Tibial nerve (tissue), 4 donors: Measurements from ENCODE around the gene CA10. TPM values are rescaled to one million over a fixed set of nuclear protein-coding genes. Genes with fewer than 3 reads are reported as not detected.

ENCODE experiments used
- DNase-seq, 2 donors: peaks; one replicate each; pipeline ENCODE4 v3.0.0-alpha.2; 2019; ENCODE audit warnings: low spot score in 2 of 2
- H3K27ac ChIP-seq, 4 donors: fragments of 200-600 bp; sonication (generic) in 3 of 4; one replicate each; pipeline ENCODE4 v1.5.1; 2017 to 2019; ENCODE audit warnings: mild to moderate bottlenecking in 1 of 4
- H3K27me3 ChIP-seq, 2 donors: fragments of 200-600 bp; sonication (generic) in 1 of 2; one replicate each; pipeline versions ENCODE4 v1.5.1 to v1.6.0; 2017 to 2019
- H3K36me3 ChIP-seq, 3 donors: fragments of 200-600 bp; sonication (generic); one replicate each; pipeline ENCODE4 v1.5.1; 2018 to 2019
- H3K4me1 ChIP-seq, 4 donors: fragments of 200-600 bp; sonication (generic) in 3 of 4; one replicate each; pipeline ENCODE4 v1.5.1; 2017 to 2019
- H3K4me3 ChIP-seq, 4 donors: fragments of 200-600 bp; sonication (generic) in 3 of 4; one replicate each; pipeline ENCODE4 v1.5.1; 2017 to 2019; ENCODE audit warnings: mild to moderate bottlenecking in 1 of 4, moderate library complexity in 1 of 4
- H3K9me3 ChIP-seq, 4 donors: fragments of 200-600 bp; sonication (generic) in 3 of 4; one replicate each; pipeline ENCODE4 v1.5.1; 2017 to 2019
- CTCF ChIP-seq, 5 experiments: fragments of 200-600 bp in 3 of 5; fragments of 450-650 bp in 2 of 5; sonication (generic) in 3 of 5; IDR thresholded peaks; one replicate each; pipeline ENCODE4 v1.5.1; 2016 to 2019; ENCODE audit warnings: antibody characterized with exemption in 5 of 5, mild to moderate bottlenecking in 3 of 5, moderate library complexity in 2 of 5
- EP300 ChIP-seq, 2 donors: sonication (generic); formaldehyde crosslinking; IDR thresholded peaks; one replicate each; pipeline ENCODE4 v1.6.1; 2017; ENCODE audit warnings: antibody characterized with exemption in 2 of 2, mild to moderate bottlenecking in 1 of 2
- POLR2A ChIP-seq, 2 donors: fragments of 450-650 bp; IDR thresholded peaks; one replicate each; pipeline ENCODE4 v1.6.1; 2017; ENCODE audit warnings: antibody characterized with exemption in 2 of 2, mild to moderate bottlenecking in 2 of 2, moderate library complexity in 2 of 2
- WGBS, 2 donors: methylation state at CpG; one replicate each; pipeline ENCODE4 v1.1.5; 2018; 5-methylcytosine and 5-hydroxymethylcytosine counted together
- total RNA-seq, 4 donors: library from RNA; depleted of rRNA; stranded (reverse); fragments of >200 nt; gene quantifications; one replicate each; pipeline ENCODE4 v1.1.0, GENCODE V29; 2016

CA10 gene
- total RNA-seq, 4 donors from 2014 or later: not detected

GRCh38 chr17:52011064-52011463 is 147.4 kb downstream of the CA10 start:
- H3K27ac ChIP-seq: no peak overlapping the region
- no peaks in the 10 kb centered on the region for H3K36me3 ChIP-seq
- H3K4me1 ChIP-seq: no peaks in the 10 kb centered on the region
- no peaks in the 10 kb centered on the region for H3K27me3 ChIP-seq
- no peak for DNase-seq
- no peak overlapping the region for H3K4me3 ChIP-seq
- 94 to 97% methylated on average over 1 of the region's 1 CpG for WGBS, 2 donors
- no peak for TF ChIP-seq POLR2A (IDR thresholded peaks at IDR 0.05)
- no peaks in the 10 kb centered on the region for H3K9me3 ChIP-seq

GRCh38 chr17:51999654-52000053 is 158.9 kb downstream of the CA10 start:
- H3K36me3 ChIP-seq: no peaks in the 10 kb centered on the region
- H3K4me1 ChIP-seq: no peaks in the 10 kb centered on the region
- TF ChIP-seq CTCF (IDR thresholded peaks at IDR 0.05) (no peak), POLR2A (IDR thresholded peaks at IDR 0.05) (no peak), EP300 (IDR thresholded peaks at IDR 0.05) (no peak)
- no peak overlapping the region for H3K27ac ChIP-seq
- 90 to 93% methylated on average over 3 of the region's 3 CpGs for WGBS, 2 donors
- no peaks in the 10 kb centered on the region for H3K27me3 ChIP-seq
- H3K4me3 ChIP-seq: no peak overlapping the region
- H3K9me3 ChIP-seq: no peaks in the 10 kb centered on the region
- DNase-seq: no peak

GRCh38 chr17:51997723-51998122 is 160.8 kb downstream of the CA10 start:
- WGBS, 2 donors: 85 to 87% methylated on average over 2 of the region's 2 CpGs
- TF ChIP-seq CTCF (IDR thresholded peaks at IDR 0.05) (no peak), POLR2A (IDR thresholded peaks at IDR 0.05) (no peak), EP300 (IDR thresholded peaks at IDR 0.05) (no peak)
- H3K36me3 ChIP-seq: no peaks in the 10 kb centered on the region
- no peak overlapping the region for H3K4me3 ChIP-seq
- no peak overlapping the region for H3K27ac ChIP-seq
- no peaks in the 10 kb centered on the region for H3K4me1 ChIP-seq
- H3K9me3 ChIP-seq: no peaks in the 10 kb centered on the region
- DNase-seq: no peak
- H3K27me3 ChIP-seq: no peaks in the 10 kb centered on the region

GRCh38 chr17:51995797-51996403 is 162.6 kb downstream of the CA10 start:
- Histone ChIP-seq H3K4me3 (no peak overlapping the region), H3K36me3 (no peaks in the 10 kb centered on the region), H3K27ac (no peak overlapping the region), H3K27me3 (no peaks in the 10 kb centered on the region), H3K9me3 (no peaks in the 10 kb centered on the region), H3K4me1 (no peaks in the 10 kb centered on the region)
- TF ChIP-seq EP300 (IDR thresholded peaks at IDR 0.05) (no peak), POLR2A (IDR thresholded peaks at IDR 0.05) (no peak), CTCF (IDR thresholded peaks at IDR 0.05) (no peak)
- no peak for DNase-seq

GRCh38 chr17:51992864-51993416 is 165.6 kb downstream of the CA10 start:
- Histone ChIP-seq H3K36me3 (no peaks in the 10 kb centered on the region), H3K4me3 (no peak overlapping the region), H3K27ac (no peak overlapping the region), H3K4me1 (no peaks in the 10 kb centered on the region), H3K9me3 (no peaks in the 10 kb centered on the region), H3K27me3 (no peaks in the 10 kb centered on the region)
- DNase-seq: no peak
- TF ChIP-seq POLR2A (IDR thresholded peaks at IDR 0.05) (no peak), CTCF (IDR thresholded peaks at IDR 0.05) (no peak), EP300 (IDR thresholded peaks at IDR 0.05) (no peak)
- 83 to 86% methylated on average over 8 of the region's 8 CpGs for WGBS, 2 donors
